Measurements from ENCODE around the gene CABP4.

- TF ChIP-seq ZNF274 (IDR thresholded peaks at IDR 0.05; ENCODE audit: low read depth, low read length) (no peak), CTCF (IDR thresholded peaks at IDR 0.05 in 2 of 3, conservative IDR thresholded peaks at IDR 0.05 in 1 of 3; ENCODE audit: borderline replicate concordance in 1 of 3, insufficient read depth in 1 of 3, low read depth in 2 of 3, low read length in 2 of 3) (no peak), ATF3 (IDR thresholded peaks at IDR 0.05) (no peak)
These were observed 21.4 kb upstream of the CABP4 start for GRCh38 chr11:67433536-67434394.

All from HCT116 (cell line).